DND-41 (cell line): ENCODE results near the gene ADAM17.

ENCODE experiments used
- ATAC-seq: fragments of 200-7000 bp; cut with Tn5 transposase; 3 replicates; pipeline ENCODE4 v1.9.1; 2021; ENCODE audit warnings: low read depth; ENCODE audit not compliant: insufficient read depth
- DNase-seq: peaks from one replicate; pipeline ENCODE4 v3.0.0-alpha.2; 2020
- H2AFZ ChIP-seq: 2 replicates; pipeline ENCODE4 v1.6.0; 2012; ENCODE audit warnings: low read depth, low read length
- H3K27ac ChIP-seq: 2 replicates; pipeline ENCODE4 v1.5.1; 2012; ENCODE audit warnings: low read length, inconsistent platforms
- H3K27me3 ChIP-seq: fragments of 200-600 bp; sonication (generic); 2 replicates; pipeline ENCODE4 v1.6.0; 2012; ENCODE audit warnings: low read length, mild to moderate bottlenecking, inconsistent platforms; ENCODE audit not compliant: insufficient read depth, poor library complexity
- H3K36me3 ChIP-seq: 2 replicates; pipeline ENCODE4 v1.5.1; 2012; ENCODE audit warnings: low read length, inconsistent platforms; ENCODE audit not compliant: insufficient read depth
- H3K4me1 ChIP-seq: 2 replicates; pipeline ENCODE4 v1.5.1; 2012; ENCODE audit warnings: mild to moderate bottlenecking, low read length; ENCODE audit not compliant: insufficient read depth
- H3K4me2 ChIP-seq: 2 replicates; pipeline ENCODE4 v1.6.0; 2012; ENCODE audit warnings: mild to moderate bottlenecking, moderate library complexity, low read length, inconsistent platforms; ENCODE audit not compliant: insufficient read depth
- H3K4me3 ChIP-seq, 2 experiments: fragments of 200-600 bp in 1 of 2; shearing (Covaris generic) in 1 of 2; 2 replicates each; pipeline ENCODE4 v1.5.1; 2012 to 2016; ENCODE audit warnings: inconsistent platforms in 2 of 2, low read length in 2 of 2, mild to moderate bottlenecking in 2 of 2, low read depth in 1 of 2, moderate library complexity in 1 of 2
- H3K79me2 ChIP-seq: 2 replicates; pipeline ENCODE4 v1.6.0; 2012; ENCODE audit warnings: low read length, inconsistent platforms; ENCODE audit not compliant: insufficient read depth
- H3K9ac ChIP-seq: 2 replicates; pipeline ENCODE4 v1.6.0; 2012; ENCODE audit warnings: low read depth, mild to moderate bottlenecking, inconsistent platforms, low read length, moderate library complexity
- H3K9me3 ChIP-seq: 2 replicates; pipeline ENCODE4 v1.5.1; 2012; ENCODE audit warnings: low read length, moderate library complexity, mild to moderate bottlenecking, inconsistent platforms; ENCODE audit not compliant: insufficient read depth, severe bottlenecking
- H4K20me1 ChIP-seq: 2 replicates; pipeline ENCODE4 v1.6.0; 2012; ENCODE audit warnings: low read length; ENCODE audit not compliant: insufficient read depth
- CTCF ChIP-seq: IDR thresholded peaks from 2 replicates; pipeline ENCODE4 v1.5.1; 2012; ENCODE audit warnings: borderline replicate concordance, low read length, moderate library complexity, mild to moderate bottlenecking; ENCODE audit not compliant: poor library complexity, severe bottlenecking; ENCODE audit errors: extremely low read depth
- EZH2 ChIP-seq: IDR thresholded peaks from 3 replicates; pipeline ENCODE4 v1.6.1; 2012; ENCODE audit warnings: borderline replicate concordance, low read depth, mild to moderate bottlenecking, moderate library complexity, low read length, inconsistent platforms; ENCODE audit not compliant: severe bottlenecking

Gene ADAM17

GRCh38 chr2:9474361-9475057, 81.1 kb downstream of the ADAM17 start, which contains the start of gene IAH1:
TSS of gene IAH1 (plus strand) at chr2:9474551. CDS start at chr2:9474567, 16 bp downstream.
- peak within 1 kb of the TSS; percentile 94 for H2AFZ ChIP-seq
- peak within 1 kb of the TSS; percentile 42 to 63 for H3K4me3 ChIP-seq
- TF ChIP-seq EZH2, result no peak
- no peak for TF ChIP-seq CTCF
- no peak for DNase-seq
- H3K9ac ChIP-seq, result peak within 1 kb of the TSS; percentile 87
- peak within 1 kb of the TSS; percentile 93 for H3K4me2 ChIP-seq
- no peaks in the 10 kb centered on the region for H4K20me1 ChIP-seq
- H3K4me1 ChIP-seq, result peaks cover 36% of the 10 kb centered on the region
- peaks cover 49% of the 10 kb centered on the region for H3K36me3 ChIP-seq
- H3K27me3 ChIP-seq, result no peaks in the 10 kb centered on the region
- peak; percentile 85 for ATAC-seq
- peaks cover 22% of the 10 kb centered on the region for H3K79me2 ChIP-seq
- peak within 1 kb of the TSS; percentile 77 for H3K27ac ChIP-seq
- no peaks in the 10 kb centered on the region for H3K9me3 ChIP-seq

- Histone ChIP-seq H2AFZ (peak overlapping the region; percentile 94), H3K27ac (peak overlapping the region; percentile 77), H3K79me2 (peaks cover 22% of the 10 kb centered on the region), H3K4me2 (peak overlapping the region; percentile 93), H3K4me3 (peak overlapping the region; percentile 42 to 63), H3K36me3 (peaks cover 55% of the 10 kb centered on the region), H3K4me1 (peaks cover 36% of the 10 kb centered on the region), H4K20me1 (no peaks in the 10 kb centered on the region), H3K27me3 (no peaks in the 10 kb centered on the region), H3K9ac (peak overlapping the region; percentile 87), H3K9me3 (no peaks in the 10 kb centered on the region)
- DNase-seq (peak; percentile 67), ATAC-seq (peak; percentile 59)
- no peak for TF ChIP-seq EZH2
- no peak for TF ChIP-seq CTCF
These were observed 81.7 kb downstream of the ADAM17 start for GRCh38 chr2:9473985-9474360.

GRCh38 chr2:9473308-9473984, 82.2 kb downstream of the ADAM17 start:
- DNase-seq (no peak), ATAC-seq (no peak)
- H3K27ac ChIP-seq, result peak overlapping the region; percentile 77; the same call in 1 of the 2 replicates
- H3K9ac ChIP-seq, result peak overlapping the region; percentile 87
- H3K4me2 ChIP-seq, result peak overlapping the region; percentile 93
- H2AFZ ChIP-seq, result peak overlapping the region; percentile 94
- peaks cover 53% of the 10 kb centered on the region for H3K36me3 ChIP-seq
- H3K4me3 ChIP-seq, result peak overlapping the region in 1 of 2 experiments; percentile 63; a peak in 2 of 4 replicates
- H3K9me3 ChIP-seq, result no peaks in the 10 kb centered on the region
- TF ChIP-seq EZH2 (no peak), CTCF (peak; percentile 8)
- H3K27me3 ChIP-seq, result no peaks in the 10 kb centered on the region
- H3K4me1 ChIP-seq, result peaks cover 36% of the 10 kb centered on the region
- peaks cover 22% of the 10 kb centered on the region for H3K79me2 ChIP-seq
- no peaks in the 10 kb centered on the region for H4K20me1 ChIP-seq
